Daoy (cell line): Measurements from ENCODE around the gene PIP4P1. TPM values are rescaled to one million over a fixed set of nuclear protein-coding genes. Genes with fewer than 3 reads are reported as not detected.
A peak's percentile ranks its signal among the peaks of the same experiment; 100 is the strongest.
"Not testable (repeated sequence)": the region's sequence is repeated elsewhere in the genome, so short reads cannot be mapped to it uniquely, and the experiment has no call there.

Source experiments
- DNase-seq: peaks from one replicate; pipeline ENCODE4 v3.0.0-alpha.2; 2015; ENCODE audit warnings: low read depth
- total RNA-seq: library from RNA; depleted of rRNA; stranded (reverse); fragments of >200 nt; shearing (Covaris generic); gene quantifications from 2 replicates; pipeline ENCODE4 v1.2.3, GENCODE V29; 2014

Gene PIP4P1
- total RNA-seq, 1 experiment from 2014 or later = 19.7 TPM

DNA sequence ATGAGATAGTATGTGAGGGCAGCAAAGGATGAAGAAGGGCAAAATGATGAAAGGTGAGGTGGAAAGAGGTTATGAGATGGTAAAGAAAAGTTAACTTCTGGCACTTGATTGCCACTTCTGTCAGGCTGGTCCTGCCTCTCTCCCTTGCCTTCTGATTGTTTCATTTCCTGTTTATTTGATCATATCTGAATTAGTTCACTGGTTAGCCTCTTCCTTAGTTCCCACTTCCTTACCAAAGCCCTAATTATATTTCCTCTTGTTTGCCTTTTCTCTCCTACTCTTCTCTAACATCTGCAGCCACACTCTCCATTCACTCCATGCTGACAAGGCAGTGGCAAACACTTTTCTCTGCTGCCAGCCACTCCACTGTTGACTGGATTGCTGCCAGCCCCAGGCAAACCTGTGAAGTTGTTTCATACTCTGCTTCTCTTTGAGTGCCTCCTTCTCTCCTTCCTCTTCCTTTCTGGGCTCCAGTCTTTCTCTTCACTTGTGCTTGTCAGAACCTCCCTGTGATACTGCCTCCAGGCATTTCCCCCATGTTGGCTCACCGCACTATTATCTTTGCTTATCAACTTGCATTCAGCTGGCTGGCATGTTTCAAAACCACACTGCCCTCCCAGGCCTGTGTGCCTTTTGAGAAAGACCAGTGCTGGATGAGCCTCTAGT lies 16.1 kb upstream of the PIP4P1 start:
- DNase-seq = peak; percentile 96

GRCh38 chr14:20476776-20477175 lies 15.5 kb upstream of the PIP4P1 start:
- DNase-seq = no peak

- DNase-seq = no peak
Measured at GRCh38 chr14:20472536-20473169, 11.4 kb upstream of the PIP4P1 start.

GRCh38 chr14:20470603-20470901 lies 9.3 kb upstream of the PIP4P1 start:
- no peak for DNase-seq

DNA sequence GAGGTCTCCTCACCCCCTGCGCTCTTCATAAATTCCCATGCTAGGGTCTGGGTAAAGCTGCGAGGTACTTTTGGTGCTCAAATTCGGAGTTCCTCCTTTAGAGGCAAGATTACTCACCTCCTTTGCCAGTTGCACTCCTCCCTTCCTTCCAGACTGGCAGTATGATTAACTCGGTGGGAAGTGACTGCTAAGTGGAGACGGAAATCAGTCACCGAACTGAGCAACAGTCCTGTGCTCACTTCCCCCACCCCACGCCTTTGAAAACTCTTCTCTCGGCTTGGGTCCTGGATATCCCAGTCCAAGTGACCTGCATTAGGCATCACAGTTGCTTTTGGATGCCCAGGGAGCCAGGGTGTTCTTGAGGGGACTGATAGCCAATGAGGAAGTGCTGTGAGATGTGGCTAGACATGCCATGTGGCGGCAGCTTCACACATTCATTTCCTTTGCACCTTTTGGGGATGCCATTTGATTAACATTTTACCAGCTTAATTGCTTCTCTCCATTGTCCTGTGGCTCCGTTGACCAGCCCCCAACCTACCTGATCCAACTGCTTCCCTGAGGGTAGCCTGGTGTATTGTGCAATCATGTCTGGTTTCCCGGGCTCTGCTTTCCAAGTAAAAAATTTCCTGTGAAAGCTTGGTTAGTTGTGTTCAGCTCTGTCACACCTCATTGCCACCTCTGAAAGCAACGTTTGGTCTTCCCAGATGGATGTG lies 8.8 kb upstream of the PIP4P1 start:
- DNase-seq = peak; percentile 92

DNA sequence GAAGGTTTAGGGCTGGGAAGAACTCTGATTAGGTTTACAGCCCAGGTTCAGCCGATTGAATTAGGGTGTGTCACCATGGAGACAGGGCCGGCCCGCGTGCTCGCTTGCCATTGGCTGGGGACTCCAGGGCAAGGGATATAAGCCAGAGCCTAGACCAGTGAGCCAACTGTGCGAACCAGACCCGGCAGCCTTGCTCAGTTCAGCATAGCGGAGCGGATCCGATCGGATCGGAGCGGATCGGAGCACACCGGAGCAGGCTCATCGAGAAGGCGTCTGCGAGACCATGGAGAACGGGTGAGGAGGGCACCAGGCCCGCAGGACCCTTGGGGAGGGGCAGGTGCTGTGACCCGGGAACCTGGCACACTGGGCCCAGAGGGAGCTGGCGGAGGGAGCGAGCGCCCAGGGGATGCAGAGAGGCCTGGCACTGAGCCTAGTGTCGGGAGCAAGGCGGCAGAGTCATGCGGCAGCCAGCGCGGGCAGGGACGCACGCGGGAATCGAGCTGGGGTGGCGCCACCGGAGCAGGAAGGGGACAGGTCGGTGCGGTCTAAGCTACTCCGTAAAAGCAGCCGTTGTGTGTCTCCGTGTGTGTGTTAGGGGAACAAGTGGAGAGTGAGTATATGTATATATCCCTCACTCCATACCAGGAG lies 8.1 kb upstream of the PIP4P1 start, which contains the start of gene PNP:
PNP (plus strand) TSS at position 165 of the 648 bp plus-strand sequence; CDS start at position 284, 119 bp downstream.
- DNase-seq = peak; percentile 95

DNA sequence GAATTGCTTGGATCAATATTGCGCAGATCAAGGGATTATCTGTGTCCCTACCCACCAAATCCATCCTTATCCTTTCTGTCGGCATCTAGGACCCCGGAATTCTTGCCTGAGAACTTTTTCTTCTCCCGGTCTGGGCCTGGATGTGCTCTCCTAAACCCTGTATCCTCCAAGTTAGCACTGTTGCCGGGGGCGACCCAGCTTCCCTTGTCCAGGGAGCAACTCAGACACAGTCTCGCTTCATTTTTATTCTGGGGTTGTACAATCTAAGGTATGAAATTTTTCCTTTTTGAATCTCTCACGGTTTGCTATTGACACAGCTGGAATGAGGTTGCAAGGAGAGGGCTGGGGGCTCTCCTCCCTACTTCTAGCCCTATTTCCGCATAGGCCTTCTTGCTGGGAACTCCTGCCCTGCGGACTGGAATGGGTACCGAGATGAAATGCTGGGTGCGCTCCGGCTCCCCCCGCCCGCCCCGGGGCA lies 7.6 kb upstream of the PIP4P1 start:
- no peak for DNase-seq

DNA sequence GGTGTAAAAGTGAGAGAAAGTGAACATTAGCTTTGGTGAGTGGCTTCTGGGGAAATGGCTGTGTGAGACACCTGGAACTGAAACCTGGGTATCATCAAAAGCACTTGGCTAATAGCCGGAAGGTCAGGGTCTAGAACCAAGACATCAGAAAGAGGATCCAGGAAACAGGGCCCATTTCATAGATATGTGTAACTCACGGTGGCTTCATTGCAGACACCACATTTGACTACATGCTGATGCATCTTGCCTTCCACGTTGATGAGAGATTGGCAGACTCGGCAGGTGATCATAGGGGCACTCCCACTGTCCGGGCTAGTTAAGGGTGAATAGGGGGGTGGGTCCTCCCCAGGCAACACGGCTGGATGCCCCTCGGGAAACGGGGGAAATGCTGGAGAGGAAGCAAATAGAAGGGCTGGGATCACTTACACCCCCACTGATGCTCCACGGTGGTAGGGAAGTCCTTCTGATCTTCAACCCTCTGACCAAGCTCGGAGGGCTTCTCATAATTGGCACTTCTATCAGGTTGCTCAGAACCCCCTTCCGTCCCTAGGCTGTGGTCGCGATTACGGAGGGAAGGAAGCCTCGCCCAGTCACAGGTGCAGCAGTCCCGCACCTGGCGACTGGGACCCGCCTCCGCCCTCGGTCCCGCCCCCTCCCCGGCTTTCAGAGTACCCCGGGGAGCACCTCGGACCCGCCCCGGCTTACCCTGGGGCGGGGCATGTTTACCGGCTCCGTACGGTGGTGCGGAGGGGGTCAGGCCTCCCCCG lies 593 bp downstream of the PIP4P1 start:
- DNase-seq = no peak

DNA sequence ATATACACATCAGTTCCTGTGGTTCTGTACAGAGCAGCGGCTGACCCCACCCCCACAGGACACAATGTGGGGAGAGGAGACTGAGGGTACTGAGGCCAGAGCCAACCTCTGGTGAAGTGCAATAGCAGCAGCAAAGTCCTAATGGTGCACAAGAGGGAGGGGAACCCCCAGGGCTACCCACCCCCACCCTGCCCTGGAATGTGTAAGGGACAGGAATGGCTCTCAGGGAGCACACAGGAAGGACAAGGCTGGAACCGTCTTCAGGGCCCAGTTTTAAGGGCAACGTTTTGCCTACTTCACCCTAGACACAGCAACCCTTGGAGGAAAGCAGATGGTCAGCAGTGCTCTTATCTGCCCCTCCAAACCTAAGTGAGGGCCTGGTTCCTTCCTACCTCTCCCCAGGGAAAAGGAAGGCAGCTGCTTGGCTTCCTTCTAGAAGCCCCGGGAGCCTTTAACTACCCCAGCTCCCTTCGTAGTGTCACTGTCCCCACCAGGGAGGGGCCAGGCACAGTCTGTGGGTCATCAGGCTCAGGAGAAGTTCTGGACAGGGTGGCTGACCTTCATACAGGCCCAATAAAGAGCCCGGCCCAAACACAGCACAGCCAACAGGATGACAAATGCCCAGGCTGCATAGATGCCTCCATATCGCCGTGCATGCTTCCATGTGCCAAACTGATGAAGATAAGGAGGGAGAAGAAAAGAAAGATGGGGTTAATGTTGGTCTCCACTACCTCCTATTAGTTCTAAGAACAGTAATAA lies 3.0 kb downstream of the PIP4P1 start:
- no peak for DNase-seq

DNA sequence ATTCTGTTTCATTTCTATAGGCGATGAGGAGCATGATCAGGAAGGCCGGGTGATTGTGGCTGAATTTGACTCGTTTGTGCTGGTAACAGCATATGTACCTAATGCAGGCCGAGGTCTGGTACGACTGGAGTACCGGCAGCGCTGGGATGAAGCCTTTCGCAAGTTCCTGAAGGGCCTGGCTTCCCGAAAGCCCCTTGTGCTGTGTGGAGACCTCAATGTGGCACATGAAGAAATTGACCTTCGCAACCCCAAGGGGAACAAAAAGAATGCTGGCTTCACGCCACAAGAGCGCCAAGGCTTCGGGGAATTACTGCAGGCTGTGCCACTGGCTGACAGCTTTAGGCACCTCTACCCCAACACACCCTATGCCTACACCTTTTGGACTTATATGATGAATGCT lies 4.3 kb downstream of the PIP4P1 start:
- no peak for DNase-seq

- DNase-seq = no peak
Measured at GRCh38 chr14:20455355-20456300, 5.6 kb downstream of the PIP4P1 start.

- peak; percentile 100 for DNase-seq
Measured at GRCh38 chr14:20454516-20455354, 6.5 kb downstream of the PIP4P1 start, which contains the start of the genes APEX1 and OSGEP. TSS of gene APEX1 (plus strand) at chr14:20455226. CDS start at chr14:20455646, 420 bp downstream. TSS of gene OSGEP (minus strand) at chr14:20454812. CDS start at chr14:20454683, 129 bp downstream.

- not testable (repeated sequence) for DNase-seq
Measured at GRCh38 chr14:20452831-20453230, 8.4 kb downstream of the PIP4P1 start.

DNA sequence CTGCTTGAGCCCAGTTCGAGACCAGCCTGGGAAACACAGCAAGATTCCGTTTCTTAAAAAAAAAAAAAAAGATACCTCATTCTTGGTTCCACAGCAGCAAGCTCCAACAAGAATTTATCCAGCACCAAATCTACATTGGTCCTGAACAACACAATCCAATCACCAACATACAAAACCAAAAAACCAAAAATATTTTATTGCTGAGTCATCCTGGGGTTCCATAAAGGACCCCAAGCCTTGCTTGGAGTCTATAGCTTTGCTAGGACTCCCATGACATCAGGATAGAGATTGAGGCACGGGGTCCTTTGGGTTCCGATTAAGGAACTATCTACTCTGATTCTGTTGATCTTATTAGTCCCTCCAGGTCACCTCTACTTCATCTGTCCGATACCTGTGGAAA lies 14.3 kb downstream of the PIP4P1 start:
- no peak for DNase-seq

GRCh38 chr14:20443650-20444049 lies 17.6 kb downstream of the PIP4P1 start:
- not testable (repeated sequence) for DNase-seq

- no peak for DNase-seq
Measured at GRCh38 chr14:20441461-20441860, 19.8 kb downstream of the PIP4P1 start.

GRCh38 chr14:20440882-20441281 lies 20.4 kb downstream of the PIP4P1 start:
- peak; percentile 17 for DNase-seq

GRCh38 chr14:20440465-20440864 lies 20.8 kb downstream of the PIP4P1 start:
- no peak for DNase-seq

GRCh38 chr14:20438664-20439063 lies 22.6 kb downstream of the PIP4P1 start:
- no peak for DNase-seq
